Mucosa of descending colon (tissue), 3 donors: ENCODE data around the gene SLC4A4. TPM values are rescaled to one million over a fixed set of nuclear protein-coding genes. Genes with fewer than 3 reads are reported as not detected.
A peak's percentile ranks its signal among the peaks of the same experiment; 100 is the strongest.

Source experiments
- ATAC-seq: fragments of 200-7000 bp; cut with Tn5 transposase; one replicate; pipeline ENCODE4 v1.9.1; 2020; ENCODE audit warnings: mild to moderate bottlenecking, moderate library complexity
- DNase-seq, 3 donors: peaks; one replicate each; pipeline ENCODE4 v3.0.0-alpha.2; 2020
- H3K36me3 ChIP-seq: fragments of 200-600 bp; one replicate; pipeline ENCODE4 v1.8.0; 2021; ENCODE audit warnings: low read depth, mild to moderate bottlenecking
- H3K4me1 ChIP-seq: fragments of 200-600 bp; one replicate; pipeline ENCODE4 v1.8.0; 2021; ENCODE audit warnings: low read depth, mild to moderate bottlenecking
- H3K4me3 ChIP-seq: fragments of 200-600 bp; one replicate; pipeline ENCODE4 v1.8.0; 2021; ENCODE audit warnings: mild to moderate bottlenecking
- H3K9me3 ChIP-seq: fragments of 200-600 bp; one replicate; pipeline ENCODE4 v1.8.0; 2021; ENCODE audit warnings: mild to moderate bottlenecking
- CTCF ChIP-seq: fragments of 200-600 bp; IDR thresholded peaks from one replicate; pipeline ENCODE4 v1.8.0; 2022; ENCODE audit warnings: antibody characterized with exemption, mild to moderate bottlenecking
- intact Hi-C, 2 donors: fragments of 100-400 bp; cut with DNase I in 1 of 2; cut with micrococcal nuclease in 1 of 2; formaldehyde crosslinking; loops; one replicate each; pipeline versions ENCODE4 v1.11.0 to v1.11.1; 2022; cut with DNase I, micrococcal nuclease
- total RNA-seq, 3 donors: library from RNA; stranded (reverse); fragmentation: NEBNext Ultra II Directional in 2 of 3; extraction: Animal tissue kit (Norgen Biotek cat#: 25700) in 2 of 3; gene quantifications; one replicate each; pipeline versions ENCODE4 v1.2.1 to v1.2.4, GENCODE V29; 2021 to 2023
- donor health status: DM: no; HTN: no; CAD: no; lungs with moderate emphysema.
- donor health status: DM: no; HTN: no; CAD: no.
- donor health status: DM: no; HTN: yes; CAD: no.

The SLC4A4 gene
- total RNA-seq, 3 donors from 2014 or later, result 102 to 248 (median 165) TPM

GRCh38 chr4:71553605-71554004, 214.8 kb downstream of the SLC4A4 start:
- H3K4me1 ChIP-seq, result peaks cover 15% of the 10 kb centered on the region
- no peaks in the 10 kb centered on the region for H3K36me3 ChIP-seq
- intact Hi-C loops, result no loop called here
- ATAC-seq, result peak; percentile 61
- H3K9me3 ChIP-seq, result no peaks in the 10 kb centered on the region
- no peak for TF ChIP-seq CTCF
- H3K4me3 ChIP-seq, result no peak overlapping the region
- no peak for DNase-seq

- intact Hi-C loops, result no loop called here
These were observed 215.2 kb downstream of the SLC4A4 start for GRCh38 chr4:71554025-71554424.

GRCh38 chr4:71558248-71558647, 219.4 kb downstream of the SLC4A4 start:
- intact Hi-C loops, result no loop called here
- Histone ChIP-seq H3K36me3 (no peaks in the 10 kb centered on the region), H3K4me1 (no peaks in the 10 kb centered on the region), H3K9me3 (no peaks in the 10 kb centered on the region), H3K4me3 (no peak overlapping the region)
- ATAC-seq (no peak), DNase-seq (no peak)
- no peak for TF ChIP-seq CTCF

More at GRCh38 chr4:71554025-71554424, 215.2 kb downstream of the SLC4A4 start:
- H3K4me3 ChIP-seq, result no peak overlapping the region
- TF ChIP-seq CTCF, result no peak
- ATAC-seq (no peak), DNase-seq (no peak)
- peaks cover 13% of the 10 kb centered on the region for H3K4me1 ChIP-seq
- H3K36me3 ChIP-seq, result no peaks in the 10 kb centered on the region
- H3K9me3 ChIP-seq, result no peaks in the 10 kb centered on the region

- Histone ChIP-seq H3K9me3 (no peaks in the 10 kb centered on the region), H3K36me3 (no peaks in the 10 kb centered on the region), H3K4me3 (no peak overlapping the region), H3K4me1 (no peaks in the 10 kb centered on the region)
- intact Hi-C loops, result no loop called here
- ATAC-seq (no peak), DNase-seq (no peak)
- no peak for TF ChIP-seq CTCF
These were observed 221.2 kb downstream of the SLC4A4 start for GRCh38 chr4:71559957-71560571.

- ATAC-seq (no peak), DNase-seq (no peak)
- intact Hi-C loops, result no loop called here
- Histone ChIP-seq H3K9me3 (no peaks in the 10 kb centered on the region), H3K36me3 (no peaks in the 10 kb centered on the region), H3K4me1 (no peaks in the 10 kb centered on the region), H3K4me3 (no peak overlapping the region)
- no peak for TF ChIP-seq CTCF
These were observed 226.0 kb downstream of the SLC4A4 start for GRCh38 chr4:71564775-71565174.

- no peak for ATAC-seq
- intact Hi-C loops, result no loop called here
- Histone ChIP-seq H3K4me3 (no peak overlapping the region), H3K9me3 (no peaks in the 10 kb centered on the region), H3K4me1 (no peaks in the 10 kb centered on the region), H3K36me3 (no peaks in the 10 kb centered on the region)
- DNase-seq, result no peak
- TF ChIP-seq CTCF, result no peak
These were observed 228.0 kb downstream of the SLC4A4 start for GRCh38 chr4:71566856-71567255.
